HG03521 (cell line): ENCODE data around the gene MYH16.
"Not testable (repeated sequence)": the region's sequence is repeated elsewhere in the genome, so short reads cannot be mapped to it uniquely, and the experiment has no call there.

Experiments used
- ATAC-seq: cut with Tn5 transposase; IDR thresholded peaks from one replicate; pipeline ENCODE4 v1.9.1; 2021; ENCODE audit warnings: mild to moderate bottlenecking, moderate library complexity; ENCODE audit not compliant: unreplicated experiment

The MYH16 gene

DNA sequence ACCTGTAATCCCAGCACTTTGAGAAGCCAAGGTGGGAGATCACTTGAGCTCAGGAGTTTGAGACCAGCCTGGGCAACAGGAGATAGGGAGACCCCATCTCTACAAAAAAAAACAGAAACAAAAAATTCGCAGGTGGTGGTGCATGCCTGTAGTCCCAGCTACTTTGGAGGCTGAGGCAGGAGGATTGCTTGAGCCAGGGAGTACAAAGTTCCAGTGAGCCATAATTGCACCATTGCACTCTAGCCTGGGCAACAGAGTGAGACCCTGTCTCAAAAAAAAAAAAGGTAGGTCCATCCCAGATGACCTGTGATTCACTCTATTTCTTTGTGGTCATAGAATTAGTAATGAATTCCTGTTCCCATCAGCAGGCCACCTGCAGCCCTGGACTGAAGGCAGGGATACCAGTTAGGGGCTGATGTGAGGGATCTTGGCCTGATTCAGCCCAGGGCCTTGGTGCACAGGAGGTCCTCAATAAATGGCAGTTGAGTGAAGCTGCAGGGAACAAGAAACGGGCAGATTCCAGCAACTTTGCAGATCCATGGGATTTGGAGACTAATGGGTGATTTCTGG lies at the start of gene MYH16:
TSS of gene MYH16 (plus strand) at position 364 of the 570 bp plus-strand sequence.
- ATAC-seq: no peak

GRCh38 chr7:99224263-99224898 lies 48.3 kb upstream of the MYH16 start:
- not testable (repeated sequence) for ATAC-seq

- ATAC-seq: no peak
Observed at GRCh38 chr7:99224899-99225265, 47.8 kb upstream of the MYH16 start.

DNA sequence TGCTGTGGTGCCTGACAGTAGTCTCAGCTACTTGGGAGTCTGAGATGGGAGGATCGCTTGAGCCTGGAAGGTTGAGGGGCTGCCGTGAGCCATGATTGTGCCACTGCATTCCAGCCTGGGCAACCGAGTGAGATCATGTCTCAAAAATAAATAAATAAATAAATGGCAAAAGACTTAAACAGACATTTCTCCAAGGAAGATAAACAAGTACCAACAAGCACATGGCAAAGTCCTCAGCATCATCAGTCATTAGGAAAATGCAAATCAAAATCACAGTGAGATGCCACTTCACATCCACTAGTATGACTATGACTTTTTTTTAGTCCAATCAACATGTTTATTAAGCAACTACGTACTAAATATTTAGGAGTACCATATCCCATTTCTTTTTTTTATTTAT lies 43.4 kb upstream of the MYH16 start:
- ATAC-seq: no peak

DNA sequence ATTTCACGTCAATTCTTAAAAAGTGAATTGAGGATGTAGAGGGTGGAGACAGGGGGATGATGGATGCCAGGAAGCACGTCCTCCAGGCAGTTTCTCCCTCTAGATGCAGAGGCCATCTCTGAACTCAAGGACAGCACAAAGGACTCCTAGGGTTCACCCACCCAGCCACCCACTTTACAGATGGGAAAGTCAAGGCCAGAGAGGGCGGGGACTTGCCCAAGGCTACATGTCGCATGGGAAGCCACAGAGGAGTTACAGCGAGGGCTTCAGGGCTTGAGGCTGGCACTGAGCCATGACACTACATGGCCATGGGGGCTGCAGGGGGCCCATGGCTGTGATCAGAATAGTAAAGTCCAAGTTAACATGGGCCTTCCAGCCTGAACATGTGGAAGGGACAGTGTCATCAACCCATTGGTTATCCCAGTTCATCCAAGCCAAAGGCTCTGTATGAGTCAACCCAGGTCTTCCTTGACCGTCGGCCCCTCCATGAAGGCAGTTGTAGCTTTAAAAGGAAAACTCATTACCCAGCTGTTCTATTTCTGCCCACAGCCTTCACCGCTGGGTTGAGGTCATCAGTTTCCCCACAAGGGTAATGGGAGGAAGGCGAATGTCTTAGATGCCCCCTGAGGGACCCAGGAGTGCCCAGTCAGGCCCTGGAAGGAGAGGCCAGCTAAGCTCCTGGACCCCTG lies 40.4 kb upstream of the MYH16 start:
- no peak for ATAC-seq

DNA sequence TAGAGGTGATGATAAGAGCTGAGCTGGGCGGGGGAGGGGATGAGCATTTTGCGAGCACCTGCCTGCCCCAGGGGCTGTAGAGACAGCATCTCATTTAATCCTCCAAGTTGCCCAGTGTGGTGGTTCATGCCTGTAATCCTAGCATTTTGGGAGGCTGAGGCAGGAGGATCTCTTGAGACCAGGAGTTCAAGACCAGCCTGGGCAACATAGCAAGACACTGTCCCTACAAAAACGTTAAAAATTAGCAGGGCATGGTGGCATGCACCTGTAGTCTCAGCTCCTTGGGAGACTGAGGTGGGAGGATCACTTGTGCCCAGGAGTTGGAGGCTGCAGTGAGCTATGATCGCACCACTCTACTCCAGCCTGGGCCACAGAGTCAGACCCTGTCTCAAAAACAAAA lies 39.7 kb upstream of the MYH16 start:
- not testable (repeated sequence) for ATAC-seq

DNA sequence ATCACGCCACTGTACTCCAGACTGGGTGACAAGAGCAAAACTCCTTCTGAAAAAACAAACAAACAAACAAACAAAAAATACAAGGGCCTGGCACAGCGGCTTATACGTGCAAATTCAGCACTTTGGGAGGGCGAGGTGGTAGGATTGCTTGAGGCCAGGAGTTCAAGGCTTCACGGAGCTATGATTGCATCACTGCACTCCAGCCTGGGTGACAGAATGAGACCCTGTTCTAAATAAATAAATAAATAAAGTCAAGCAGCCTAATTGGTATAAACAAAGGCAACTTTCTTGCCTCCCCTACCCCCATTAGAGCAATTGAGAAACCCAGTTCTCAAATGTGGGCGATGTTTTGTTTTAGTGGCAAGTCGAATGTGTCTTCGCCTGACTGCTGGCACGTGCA lies 38.5 kb upstream of the MYH16 start:
- no peak for ATAC-seq

GRCh38 chr7:99235925-99236324 lies 36.7 kb upstream of the MYH16 start:
- no peak for ATAC-seq

GRCh38 chr7:99237876-99238275 lies 34.8 kb upstream of the MYH16 start:
- not testable (repeated sequence) for ATAC-seq

GRCh38 chr7:99238558-99239341 lies 33.9 kb upstream of the MYH16 start:
- no peak for ATAC-seq

DNA sequence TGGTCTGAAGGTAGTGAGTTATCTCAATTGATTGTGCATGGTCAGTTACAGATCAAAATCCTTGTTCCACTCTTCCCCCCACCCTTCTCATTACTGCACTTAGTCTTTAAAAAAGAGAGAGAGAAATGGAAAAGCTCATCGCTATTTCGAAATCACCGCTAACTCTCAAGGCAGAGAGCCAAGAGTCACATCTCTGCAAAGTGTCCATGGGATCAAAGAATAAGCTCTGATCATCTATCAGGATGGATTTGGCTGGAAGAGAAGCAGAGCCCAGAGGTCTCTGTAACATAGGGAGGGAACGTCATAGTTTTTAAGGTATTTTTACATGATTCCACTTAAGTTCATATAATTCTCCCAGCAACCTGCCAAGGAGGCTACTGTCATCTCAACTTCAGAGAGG lies 30.0 kb upstream of the MYH16 start:
- no peak for ATAC-seq

GRCh38 chr7:99243751-99244337 lies 28.8 kb upstream of the MYH16 start:
- ATAC-seq: no peak

DNA sequence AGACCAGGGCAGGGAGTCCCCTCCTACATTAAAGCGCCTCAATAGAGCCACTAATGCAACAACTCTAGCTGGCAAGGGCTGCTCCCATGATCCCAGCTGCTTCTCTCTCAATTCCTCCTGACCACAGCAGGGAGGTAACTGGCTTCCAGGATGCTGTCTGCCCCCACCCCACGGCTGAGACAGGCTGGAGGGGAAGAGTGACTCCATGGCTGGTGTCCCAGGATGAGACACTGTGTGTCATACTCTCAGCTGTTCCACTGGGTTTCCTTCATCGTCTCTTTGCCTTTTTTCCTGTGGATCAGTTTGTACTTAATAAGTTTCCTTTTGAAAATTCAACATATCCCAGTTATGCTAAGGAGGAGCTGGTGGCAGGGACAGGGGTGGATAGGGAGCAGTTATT lies 27.7 kb upstream of the MYH16 start:
- ATAC-seq: no peak

GRCh38 chr7:99248391-99249095 lies 24.1 kb upstream of the MYH16 start:
- no peak for ATAC-seq

DNA sequence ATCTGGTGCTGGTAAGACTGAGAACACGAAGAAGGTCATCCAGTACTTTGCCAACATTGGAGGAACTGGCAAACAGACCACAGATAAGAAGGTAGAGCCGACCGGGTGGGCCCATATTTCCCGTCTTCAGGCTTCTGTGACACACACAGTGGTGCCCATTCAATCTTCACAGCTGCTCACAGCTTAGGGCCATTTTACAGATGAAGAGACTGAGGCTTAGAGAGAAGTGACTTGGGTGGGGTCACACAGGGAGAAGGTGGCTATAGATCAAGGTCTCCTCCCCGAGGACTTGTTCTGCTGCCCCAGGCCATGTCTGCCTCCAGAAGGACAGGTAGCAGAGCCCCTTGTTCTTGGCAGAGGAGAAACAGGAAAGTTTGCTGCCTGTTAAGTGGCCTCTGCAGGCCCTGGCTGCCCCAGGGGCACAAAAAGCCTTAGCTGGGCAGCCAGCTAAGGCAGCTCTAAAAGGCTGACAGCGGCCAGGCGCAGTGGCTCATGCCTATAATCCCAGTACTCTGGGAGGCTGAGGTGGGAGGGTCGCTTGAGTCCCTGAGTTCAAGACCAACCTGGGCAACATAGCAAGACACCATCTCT lies 22.6 kb upstream of the MYH16 start:
- no peak for ATAC-seq

DNA sequence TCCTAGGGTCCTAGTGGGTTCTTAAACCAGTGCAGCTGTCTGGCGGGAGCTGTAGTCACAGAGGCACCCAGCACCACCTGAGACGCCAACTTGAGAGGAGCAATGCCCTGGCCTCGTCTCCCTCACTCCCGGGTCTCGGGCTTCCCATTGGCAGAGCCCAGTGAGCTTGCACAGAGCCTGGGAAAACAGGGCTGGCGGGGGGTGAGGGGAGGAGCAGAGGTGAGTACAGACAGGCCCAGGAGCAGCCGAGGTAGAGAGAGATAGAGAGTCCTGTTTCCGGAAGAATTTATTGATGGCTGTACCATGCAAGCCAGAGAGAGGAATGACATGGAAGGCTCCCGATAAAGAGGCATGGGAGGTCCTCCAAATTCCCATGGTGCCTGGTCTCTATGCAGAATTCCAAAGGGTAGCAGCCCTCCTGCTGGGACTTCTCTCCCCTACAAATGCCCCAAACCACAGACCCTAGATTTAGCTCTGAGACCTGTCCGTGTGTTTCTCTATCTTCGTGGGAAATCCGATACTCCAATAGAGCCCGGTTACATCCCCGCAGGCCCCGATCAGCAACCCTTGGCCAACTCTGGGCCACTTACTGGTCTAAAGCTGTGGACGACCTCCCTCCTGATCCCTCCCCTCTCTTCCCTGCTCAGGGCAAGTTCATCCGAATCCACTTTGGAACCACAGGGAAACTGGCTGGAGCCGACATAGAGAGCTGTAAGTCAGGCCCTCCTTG lies 20.3 kb upstream of the MYH16 start:
- no peak for ATAC-seq

DNA sequence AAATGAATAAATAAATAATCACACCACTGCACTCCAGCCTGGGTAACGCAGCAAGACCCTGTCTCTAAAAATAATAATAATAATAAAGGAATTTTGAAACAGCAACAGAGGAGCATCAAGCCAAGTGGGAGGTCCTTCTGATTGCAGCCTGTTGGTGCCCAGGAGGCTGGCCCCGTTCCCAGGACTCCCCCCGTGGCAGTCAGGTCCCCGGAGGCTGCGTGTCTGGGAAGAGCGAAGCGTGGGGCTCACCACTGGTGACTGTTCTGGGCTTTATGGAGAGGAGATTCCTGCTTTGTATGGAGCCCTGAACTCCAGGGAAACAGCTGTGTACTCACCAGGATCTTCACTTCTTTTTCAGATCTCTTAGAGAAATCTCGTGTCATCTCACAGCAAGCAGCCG lies 19.3 kb upstream of the MYH16 start:
- no peak for ATAC-seq

- no peak for ATAC-seq
Observed at GRCh38 chr7:99254390-99254789, 18.2 kb upstream of the MYH16 start.

- no peak for ATAC-seq
Observed at GRCh38 chr7:99255463-99255862, 17.2 kb upstream of the MYH16 start.

DNA sequence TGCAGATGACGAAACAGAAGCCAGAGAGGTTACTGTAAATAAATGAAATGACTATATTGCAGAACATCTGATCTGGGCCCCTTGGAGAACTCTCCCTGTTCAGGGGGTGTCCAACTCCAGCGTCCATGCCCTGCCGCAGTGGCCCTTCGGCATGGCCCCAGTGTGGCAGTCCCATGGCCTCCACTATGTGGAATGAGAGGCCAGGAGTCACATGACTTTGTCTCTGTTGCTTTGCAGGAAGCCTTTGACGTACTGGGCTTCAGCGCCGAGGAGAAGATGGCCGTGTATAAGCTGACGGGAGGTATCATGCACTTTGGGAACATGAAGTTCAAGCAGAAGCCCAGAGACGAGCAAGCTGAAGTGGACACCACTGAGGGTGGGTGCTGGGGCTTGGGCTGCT lies 15.6 kb upstream of the MYH16 start:
- ATAC-seq: no peak
